ENCODE measurements around the gene IFITM10.
"Not testable (repeated sequence)": the region's sequence is repeated elsewhere in the genome, so short reads cannot be mapped to it uniquely, and the experiment has no call there.

Gene IFITM10

GRCh38 chr11:1705126-1706052, 45.0 kb downstream of the IFITM10 start:
- DNase-seq: no peak

- DNase-seq: no peak
These were observed 47.2 kb downstream of the IFITM10 start for GRCh38 chr11:1703146-1703545.

- DNase-seq: no peak
These were observed 47.9 kb downstream of the IFITM10 start for GRCh38 chr11:1702506-1702905.

DNA sequence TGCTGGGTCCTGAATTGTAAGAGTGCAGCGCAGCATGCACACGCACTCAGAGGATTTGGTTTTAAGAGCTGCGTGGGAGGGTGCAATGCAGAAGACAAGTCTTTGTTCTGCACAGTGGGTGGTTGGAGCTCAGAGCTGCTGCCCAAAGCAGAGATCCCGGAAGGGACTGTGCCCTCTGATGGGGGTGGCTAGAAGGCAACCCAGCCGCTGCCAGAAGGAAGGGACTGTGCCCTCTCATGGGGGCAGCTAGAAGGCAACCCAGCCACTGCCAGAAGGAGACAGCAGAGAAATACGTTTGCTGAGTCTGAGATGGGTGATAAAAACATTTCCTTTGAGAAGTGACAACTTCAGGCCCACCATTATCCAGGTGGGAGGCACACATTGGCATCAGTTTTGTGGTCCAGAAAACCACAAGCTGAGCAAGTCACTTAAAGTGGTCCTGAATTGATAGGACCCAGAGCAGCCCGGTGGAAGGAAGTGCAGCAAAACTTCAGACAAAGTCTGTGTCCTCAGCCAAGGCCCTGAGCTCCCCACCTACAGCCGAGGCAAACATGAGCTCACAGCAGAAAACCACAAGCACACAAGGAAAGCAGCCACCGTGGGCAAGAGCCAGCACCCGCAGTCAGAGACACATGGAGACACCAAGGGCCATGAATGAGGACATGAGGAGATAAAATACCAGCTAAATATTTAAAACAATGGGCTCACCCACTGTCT, 49.1 kb downstream of the IFITM10 start:
- DNase-seq: no peak

- no peak for DNase-seq
These were observed 50.6 kb downstream of the IFITM10 start for GRCh38 chr11:1699771-1700170.

DNA sequence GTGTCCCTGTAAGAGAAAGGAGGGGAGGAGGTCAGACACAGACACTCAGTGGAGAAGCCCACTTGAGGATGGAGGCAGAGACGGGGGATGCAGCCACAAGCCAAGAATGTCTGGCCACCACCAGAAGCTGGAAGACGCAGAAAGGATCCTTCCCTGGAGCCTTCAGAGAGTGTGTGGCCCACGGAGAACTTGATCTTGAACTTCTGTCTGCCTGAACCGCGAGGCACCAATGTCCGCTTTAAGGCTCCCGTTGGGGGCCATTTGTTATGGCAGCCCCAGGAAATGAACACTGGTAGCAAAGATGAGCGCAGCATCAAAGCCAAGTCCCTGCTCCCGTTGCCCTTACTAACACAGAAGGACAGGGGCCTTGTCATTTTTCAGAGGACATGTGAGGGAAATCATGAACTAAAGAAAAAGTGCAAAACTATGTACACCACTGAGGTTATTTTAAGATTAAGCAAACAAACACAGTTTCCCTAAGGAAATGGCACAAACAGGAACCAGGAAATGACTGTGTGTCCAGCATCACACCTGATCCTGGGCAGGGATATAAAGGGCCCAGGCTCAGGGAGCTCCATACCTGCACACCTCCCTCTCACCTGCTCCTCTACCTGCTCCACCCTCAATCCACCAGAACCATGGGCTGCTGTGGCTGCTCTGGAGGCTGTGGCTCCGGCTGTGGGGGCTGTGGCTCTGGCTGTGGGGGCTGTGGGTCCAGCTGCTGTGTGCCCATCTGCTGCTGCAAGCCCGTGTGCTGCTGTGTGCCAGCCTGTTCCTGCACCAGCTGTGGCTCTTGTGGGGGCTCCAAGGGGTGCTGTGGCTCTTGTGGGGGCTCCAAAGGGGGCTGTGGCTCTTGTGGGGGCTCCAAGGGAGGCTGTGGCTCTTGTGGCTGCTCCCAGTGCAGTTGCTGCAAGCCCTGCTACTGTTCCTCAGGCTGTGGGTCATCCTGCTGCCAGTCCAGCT, 53.5 kb downstream of the IFITM10 start, which contains the start of gene KRTAP5-6:
Gene KRTAP5-6, plus strand, starts transcription at position 588 of the 963 bp plus-strand sequence. Its CDS starts 51 bp downstream, at position 639.
- no peak for DNase-seq

DNA sequence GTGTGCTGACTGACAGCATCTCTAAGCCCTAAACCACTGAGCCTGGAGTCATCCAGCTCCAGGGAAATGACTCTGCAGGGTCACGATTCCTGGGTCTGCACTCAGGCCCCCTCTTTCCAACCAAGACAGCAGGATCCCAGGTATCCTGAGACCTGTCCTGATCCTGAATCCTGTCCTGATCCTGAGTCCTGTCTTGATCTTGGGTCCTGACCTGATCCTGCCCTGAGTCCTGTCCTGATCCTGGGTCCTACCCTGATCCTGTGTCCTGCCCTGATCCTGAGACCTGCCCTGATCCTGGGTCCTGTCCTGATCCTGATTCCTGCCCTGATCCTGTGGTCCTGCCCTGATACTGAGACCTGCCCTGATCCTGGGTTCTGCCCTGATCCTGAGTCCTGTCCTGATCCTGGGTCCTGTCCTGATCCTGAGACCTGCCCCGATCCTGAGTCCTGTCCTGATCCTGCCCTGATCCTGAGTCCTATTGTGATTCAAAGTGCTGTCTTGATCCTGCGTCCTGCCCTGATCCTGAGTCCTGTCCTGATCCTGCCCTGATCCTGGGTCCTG, 54.8 kb downstream of the IFITM10 start:
- no peak for DNase-seq

DNA sequence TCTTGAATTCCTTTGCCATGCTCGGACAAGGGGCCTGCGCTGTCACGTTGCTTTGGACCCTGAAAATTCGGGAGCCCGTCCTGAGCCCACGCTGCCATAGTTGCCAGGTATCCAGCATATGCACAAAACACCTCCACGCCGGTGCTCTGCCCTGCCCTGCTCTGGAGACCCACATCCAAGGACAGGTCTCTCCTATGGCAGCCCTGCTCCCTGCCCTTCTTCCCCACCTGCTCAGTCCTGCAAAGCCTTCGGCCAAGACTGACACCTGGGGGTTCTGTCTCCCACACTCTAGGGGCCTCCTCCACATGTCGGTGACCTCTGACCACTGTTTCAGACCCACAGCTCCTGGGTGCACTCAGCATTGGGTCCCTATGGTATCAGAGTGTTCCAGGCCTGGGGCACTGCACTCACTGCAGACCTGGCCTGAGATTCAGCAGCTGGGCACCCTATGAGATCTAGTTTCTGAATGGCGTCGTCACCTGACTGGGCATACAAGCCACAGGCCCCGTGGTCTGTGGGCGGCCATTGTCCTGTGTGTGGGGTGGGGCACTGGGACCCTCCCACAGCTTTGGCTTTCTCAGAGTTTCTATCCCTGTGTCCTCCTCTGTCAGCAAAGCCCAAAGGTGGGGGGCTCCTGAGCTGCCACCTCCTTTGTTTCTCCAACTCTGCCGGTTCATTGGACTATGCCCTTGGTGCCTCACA, 55.4 kb downstream of the IFITM10 start:
- DNase-seq: no peak

DNA sequence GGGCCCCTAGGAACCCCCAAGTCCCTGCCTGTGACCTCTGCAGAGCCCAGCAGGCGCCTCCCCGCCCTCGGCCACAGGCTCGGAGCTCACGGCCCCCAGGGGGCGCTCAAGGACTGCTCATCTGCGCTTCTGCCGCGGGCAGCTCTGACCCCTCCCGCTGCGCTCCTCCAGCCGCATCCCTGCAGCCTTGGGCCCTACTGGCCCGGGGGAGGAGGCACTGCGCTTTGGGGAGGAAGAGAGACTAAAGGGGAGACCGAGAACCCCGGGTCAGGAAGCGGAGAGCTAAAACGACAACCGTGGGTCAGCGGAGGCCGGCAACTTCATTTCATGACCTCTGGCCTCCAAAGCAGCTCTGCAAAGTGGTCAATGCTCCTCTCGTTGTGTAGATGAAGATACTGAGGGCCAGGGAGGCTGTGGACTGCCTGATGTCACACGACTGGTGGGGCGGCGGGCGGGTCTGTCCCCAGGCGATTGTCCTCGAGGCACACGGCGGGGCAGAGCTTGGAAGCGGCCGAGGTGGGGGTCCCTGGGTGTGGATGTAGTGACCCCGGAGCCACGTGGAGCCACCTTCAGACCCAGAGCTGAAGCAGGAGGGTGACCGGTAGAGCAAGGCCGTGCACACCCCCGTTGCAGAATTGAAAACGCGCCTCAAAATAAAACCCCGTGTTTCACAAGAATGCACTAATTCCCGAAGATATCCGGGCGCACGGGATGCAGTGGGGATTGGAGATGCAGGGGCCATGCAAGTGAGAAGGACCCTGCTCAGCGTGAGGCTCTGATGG, 56.1 kb downstream of the IFITM10 start:
- DNase-seq: peak; percentile 76 to 80

GRCh38 chr11:1693327-1694063, 56.9 kb downstream of the IFITM10 start:
- DNase-seq: peak; percentile 65 to 68

GRCh38 chr11:1692708-1693326, 57.6 kb downstream of the IFITM10 start:
- no peak for DNase-seq

GRCh38 chr11:1691878-1692707, 58.3 kb downstream of the IFITM10 start:
- DNase-seq: no peak

DNA sequence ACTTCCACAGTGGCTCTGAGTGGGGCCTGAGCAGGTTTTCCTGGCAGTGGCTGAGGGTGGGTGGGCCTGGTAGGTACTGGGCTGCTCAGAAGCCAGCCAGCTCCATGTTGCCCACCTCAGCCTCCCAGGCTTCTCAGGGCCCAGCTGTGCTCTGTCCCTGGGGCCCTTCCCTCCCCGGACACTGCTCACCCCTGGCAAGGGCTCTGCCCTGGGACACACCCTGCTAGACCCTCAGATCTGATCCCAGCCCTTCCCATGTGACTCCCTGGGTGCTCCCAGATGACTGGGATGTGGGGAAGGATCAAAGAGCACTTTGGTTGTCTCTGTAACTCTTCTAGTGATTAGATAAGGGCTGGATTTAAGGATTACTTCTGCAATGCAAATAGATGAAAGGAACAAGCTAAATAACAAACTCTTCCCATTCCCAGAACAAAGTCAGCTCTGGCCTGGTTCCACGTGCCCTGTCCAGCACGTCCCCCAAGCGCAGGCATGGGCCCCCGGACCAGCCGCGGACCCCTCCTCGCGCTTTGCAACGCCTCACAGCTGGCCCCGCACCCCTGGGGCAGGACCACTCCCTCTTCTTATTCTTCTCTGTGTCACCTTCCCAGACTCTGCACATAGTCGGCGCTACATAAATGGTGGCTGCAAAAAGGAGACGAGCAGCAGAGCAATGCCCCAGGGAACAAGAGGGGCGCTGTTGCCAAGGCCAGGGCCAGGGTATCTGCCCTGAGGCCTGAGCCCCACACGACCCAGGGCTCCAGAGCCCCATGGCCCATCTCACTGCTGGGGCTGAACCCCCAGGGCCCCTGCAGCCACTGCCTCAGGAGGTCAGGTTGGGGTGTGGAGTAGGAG, 59.1 kb downstream of the IFITM10 start:
- DNase-seq: no peak

GRCh38 chr11:1690167-1691025, 60.0 kb downstream of the IFITM10 start:
- DNase-seq: no peak

DNA sequence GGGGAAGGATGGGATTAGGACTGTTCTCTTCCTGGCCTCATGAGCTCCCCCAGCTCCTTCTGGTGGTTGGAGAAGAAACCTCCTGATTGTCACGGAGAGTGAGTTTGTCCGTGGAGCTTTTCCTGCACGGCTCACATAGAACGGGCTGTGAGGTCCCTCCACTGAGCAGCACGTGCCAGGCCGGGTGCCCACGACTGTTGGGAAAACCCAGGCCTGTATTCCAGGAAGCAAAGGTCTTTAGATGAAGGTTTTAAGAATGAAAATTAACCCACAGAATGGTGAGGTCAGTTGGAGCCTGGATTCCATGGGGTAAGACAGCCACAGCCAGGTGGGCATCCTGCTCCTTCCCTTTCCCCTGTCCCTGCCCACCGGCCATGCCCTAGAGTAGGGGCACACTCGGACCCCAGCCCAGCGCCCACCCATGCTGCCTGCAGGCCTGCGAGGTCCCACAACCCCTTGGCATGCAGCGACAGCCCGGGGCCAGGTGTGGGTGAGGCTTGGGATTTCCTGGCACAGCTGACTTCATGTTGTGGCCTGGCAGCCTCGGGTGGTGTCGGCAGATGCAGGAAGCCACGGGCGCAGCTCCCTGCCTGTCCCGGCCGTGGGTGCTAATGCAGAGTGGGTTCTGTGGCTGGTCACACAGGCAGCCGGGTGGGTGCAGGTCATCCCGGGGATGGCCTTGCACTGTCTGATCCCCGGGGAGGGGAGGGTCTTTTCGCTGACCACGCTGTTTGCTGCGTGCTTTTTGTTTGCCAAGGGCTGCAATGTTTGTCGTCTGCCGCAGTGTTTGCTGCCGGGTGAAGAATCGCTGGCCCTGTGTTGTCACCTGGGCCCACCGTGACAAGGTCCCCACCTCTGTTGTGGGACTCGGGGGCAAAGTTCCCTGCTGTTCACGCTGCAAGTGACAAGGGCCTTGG, 60.9 kb downstream of the IFITM10 start:
- not testable (repeated sequence) for DNase-seq

Data from CD4-positive, alpha-beta T cell treated with Interleukin-4 for 1 hour (primary cell).